Ishikawa (cell line): ENCODE data around the gene ANXA8.
"Not testable (repeated sequence)": the region's sequence is repeated elsewhere in the genome, so short reads cannot be mapped to it uniquely, and the experiment has no call there.

Experiments
- CEBPB ChIP-seq: IDR thresholded peaks from 2 replicates; pipeline ENCODE4 v1.6.1; 2012
- CREB1 ChIP-seq: IDR thresholded peaks from 2 replicates; pipeline ENCODE4 v1.6.1; 2012; ENCODE audit warnings: low read depth
- EGR1 ChIP-seq: IDR thresholded peaks from 2 replicates; pipeline ENCODE4 v1.6.1; 2012
- EP300 ChIP-seq: IDR thresholded peaks from 2 replicates; pipeline ENCODE4 v1.6.1; 2012; ENCODE audit warnings: borderline replicate concordance
- FOXM1 ChIP-seq: IDR thresholded peaks from 2 replicates; pipeline ENCODE4 v1.6.1; 2012; ENCODE audit warnings: low read depth, borderline replicate concordance
- MAX ChIP-seq: IDR thresholded peaks from 2 replicates; pipeline ENCODE4 v1.6.1; 2012
- NFIC ChIP-seq: IDR thresholded peaks from 2 replicates; pipeline ENCODE4 v1.6.1; 2012
- RAD21 ChIP-seq: IDR thresholded peaks from 2 replicates; pipeline ENCODE4 v1.6.1; 2012; ENCODE audit warnings: low read depth
- REST ChIP-seq: IDR thresholded peaks from 2 replicates; pipeline ENCODE4 v1.6.1; 2012; ENCODE audit warnings: low read depth, mild to moderate bottlenecking
- TAF1 ChIP-seq: IDR thresholded peaks from 2 replicates; pipeline ENCODE4 v1.6.1; 2012; ENCODE audit warnings: low read depth, mild to moderate bottlenecking
- TCF12 ChIP-seq: IDR thresholded peaks from 2 replicates; pipeline ENCODE4 v1.6.1; 2012; ENCODE audit warnings: low read depth
- TEAD4 ChIP-seq: IDR thresholded peaks from 2 replicates; pipeline ENCODE4 v1.6.1; 2012
- YY1 ChIP-seq: IDR thresholded peaks from 2 replicates; pipeline ENCODE4 v1.6.1; 2012; ENCODE audit warnings: low read depth
- ZBTB7A ChIP-seq: IDR thresholded peaks from 2 replicates; pipeline ENCODE4 v1.6.1; 2012; ENCODE audit warnings: low read depth
- TF ChIP-seq, protein P1 (sequence below): IDR thresholded peaks from 2 replicates; pipeline ENCODE4 v1.6.1; 2012

ANXA8 gene

GRCh38 chr10:47483923-47484322 lies at the start of gene ANXA8:
Gene ANXA8 (minus strand): TSS chr10:47484115. CDS start chr10:47483933, 182 bp downstream.
- TF ChIP-seq NFIC, TCF12, TEAD4: not testable (repeated sequence)

DNA sequence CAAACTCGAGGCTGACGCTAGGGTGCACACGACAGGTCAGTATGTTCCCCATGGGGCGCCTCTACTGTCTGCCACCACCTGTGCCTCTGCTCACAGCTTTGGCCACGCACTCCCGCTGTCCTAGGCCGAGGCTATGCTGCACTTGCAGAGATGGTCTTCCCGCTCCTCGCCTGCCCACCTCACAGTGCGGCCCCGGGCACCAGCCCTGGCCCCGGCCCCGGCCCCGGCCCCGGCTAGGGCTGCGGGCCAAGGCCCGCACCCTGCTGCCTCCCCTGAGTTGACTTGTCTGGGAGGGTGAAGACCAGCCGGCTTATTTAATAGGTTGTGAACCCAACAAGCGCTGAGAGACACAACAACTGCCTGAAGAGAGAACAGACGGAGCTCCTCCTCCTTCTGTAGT lies 39.6 kb upstream of the ANXA8 start, which contains the start of gene AGAP9:
Gene AGAP9, minus strand, starts transcription at position 164 of the 400 bp plus-strand sequence. Its CDS starts 112 bp downstream, at position 52.
- TF ChIP-seq, protein P1, sequence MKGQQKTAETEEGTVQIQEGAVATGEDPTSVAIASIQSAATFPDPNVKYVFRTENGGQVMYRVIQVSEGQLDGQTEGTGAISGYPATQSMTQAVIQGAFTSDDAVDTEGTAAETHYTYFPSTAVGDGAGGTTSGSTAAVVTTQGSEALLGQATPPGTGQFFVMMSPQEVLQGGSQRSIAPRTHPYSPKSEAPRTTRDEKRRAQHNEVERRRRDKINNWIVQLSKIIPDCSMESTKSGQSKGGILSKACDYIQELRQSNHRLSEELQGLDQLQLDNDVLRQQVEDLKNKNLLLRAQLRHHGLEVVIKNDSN: not testable (repeated sequence)
- not testable (repeated sequence) for TF ChIP-seq CREB1, NFIC

- TF ChIP-seq CEBPB, REST, NFIC: not testable (repeated sequence)
Observed at GRCh38 chr10:47491600-47491999, 7.7 kb upstream of the ANXA8 start, which contains the start of gene FAM25G. Gene FAM25G (minus strand): TSS chr10:47491700. CDS start chr10:47491674, 26 bp downstream.

DNA sequence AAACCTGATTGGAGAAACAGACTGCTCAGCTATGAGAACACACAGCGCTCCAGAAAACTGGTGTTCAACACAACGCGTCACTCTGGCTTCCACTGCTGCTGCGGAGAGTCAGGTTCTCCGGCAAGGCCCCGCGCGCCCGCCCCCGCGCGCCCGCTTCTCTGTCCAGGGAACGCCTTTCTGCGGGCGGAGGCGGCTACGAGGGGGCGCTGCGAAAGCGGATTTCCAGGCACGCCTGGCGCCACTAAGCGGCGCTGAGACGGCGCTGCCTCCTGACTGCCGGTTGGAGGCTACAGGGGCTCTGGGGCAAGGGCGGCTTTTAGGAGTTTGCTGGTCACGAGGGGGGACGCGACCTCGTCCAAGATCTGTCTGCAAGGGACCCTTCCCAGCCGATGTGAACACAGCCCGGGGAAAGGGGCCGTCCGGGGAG lies 22.6 kb downstream of the ANXA8 start:
- TF ChIP-seq EGR1: peak; percentile 41; the same call in 1 of the 2 replicates

DNA sequence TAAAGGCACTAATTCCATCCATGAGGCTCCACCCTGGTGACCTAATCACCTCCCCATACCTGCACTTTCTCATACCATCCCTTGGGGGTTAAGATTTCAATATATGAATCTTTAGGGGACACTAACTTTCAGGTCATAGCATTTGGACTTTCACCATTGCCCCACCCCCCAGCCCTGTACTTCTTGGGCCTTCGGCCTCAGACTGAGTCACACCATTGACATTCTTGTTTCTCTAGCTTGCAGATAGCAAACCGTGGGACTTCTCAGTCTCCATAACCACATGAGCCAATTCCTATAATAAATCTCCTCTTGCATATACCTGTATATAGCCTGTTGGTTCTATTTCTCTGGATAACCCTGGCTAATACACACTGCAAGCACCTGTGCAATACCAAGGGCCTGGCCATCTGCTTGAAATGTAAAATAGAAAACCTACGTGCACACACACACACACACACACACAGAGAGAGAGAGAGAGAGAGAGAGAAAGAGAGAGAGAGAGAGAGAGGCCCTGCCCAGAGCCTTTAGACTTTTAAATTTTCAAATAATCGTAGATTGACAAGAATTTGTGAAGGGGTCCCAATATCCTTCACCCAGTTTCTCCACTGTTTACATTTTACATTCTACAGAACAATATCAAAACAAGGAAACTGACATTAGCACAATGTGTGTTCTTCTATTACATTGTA lies 25.3 kb downstream of the ANXA8 start:
- TF ChIP-seq, protein P1: no peak
- TF ChIP-seq TAF1 (no peak), ZBTB7A (no peak)

DNA sequence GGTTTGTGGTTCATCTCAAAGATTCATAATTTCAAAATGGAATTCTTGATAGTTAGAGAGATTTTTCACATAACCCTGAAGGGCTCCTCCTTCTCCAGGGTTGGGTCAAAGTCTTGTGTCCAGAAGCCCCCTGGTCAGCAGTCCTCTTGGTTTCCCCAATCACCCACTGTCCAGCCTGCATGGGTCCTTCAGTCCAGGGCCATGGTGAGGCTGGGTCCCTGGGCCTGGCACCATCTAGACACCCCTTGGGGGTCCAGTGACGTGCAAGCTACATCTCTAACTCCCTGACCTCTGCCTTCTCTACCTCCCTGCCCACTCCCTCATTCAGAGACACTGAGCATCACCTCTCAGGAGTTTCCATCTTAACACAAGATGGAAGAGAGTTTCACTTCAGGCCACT lies 26.1 kb downstream of the ANXA8 start:
- TF ChIP-seq EGR1 (no peak), MAX (no peak), NFIC (no peak), ZBTB7A (no peak), EP300 (no peak), TEAD4 (no peak), CEBPB (no peak), TAF1 (no peak), RAD21 (no peak), YY1 (no peak), FOXM1 (no peak)
- TF ChIP-seq, protein P1: no peak

- TF ChIP-seq TAF1 (no peak), EGR1 (no peak), ZBTB7A (no peak), REST (no peak), RAD21 (no peak), CEBPB (no peak), TEAD4 (no peak), NFIC (no peak), TCF12 (no peak), FOXM1 (no peak), YY1 (no peak), CREB1 (no peak), EP300 (no peak)
- TF ChIP-seq, protein P1: no peak
Observed at GRCh38 chr10:47457528-47457820, 26.4 kb downstream of the ANXA8 start.
